ENCODE results near the gene ITGAD. TPM values are rescaled to one million over a fixed set of nuclear protein-coding genes. Genes with fewer than 3 reads are reported as not detected.

ITGAD gene
- not detected in 2 replicates for total RNA-seq

GRCh38 chr16:31393056-31393455 is at the start of gene ITGAD:
ITGAD (plus strand) TSS chr16:31393335; CDS start chr16:31393361, 26 bp downstream.

GRCh38 chr16:31354394-31355291 is 38.5 kb upstream of the ITGAD start, which contains the start of gene ITGAX:
ITGAX (plus strand) TSS chr16:31355176; CDS start chr16:31355255, 79 bp downstream.

GRCh38 chr16:31428279-31428597 is 35.1 kb downstream of the ITGAD start, which contains the start of gene COX6A2:
COX6A2 (minus strand) TSS chr16:31428360; CDS start chr16:31428325, 35 bp downstream.

GRCh38 chr16:31458844-31459686 is 65.9 kb downstream of the ITGAD start, which contains the start of gene ARMC5:
ARMC5 (plus strand) TSS chr16:31459501; CDS start chr16:31459525, 24 bp downstream.

GRCh38 chr16:31471875-31472708 is 79.0 kb downstream of the ITGAD start, which contains the start of gene TGFB1I1:
TGFB1I1 (plus strand) TSS chr16:31472152; CDS start chr16:31472189, 37 bp downstream.

Other genes starting within 250 kb of the ITGAD start
- 2.1 TPM in 1 of 2 replicates, not detected in the other for gene PRSS36, start 243.3 kb upstream of the ITGAD start, total RNA-seq
- 49.4 and 53.2 TPM in 2 replicates for gene FUS, start 213.2 kb upstream of the ITGAD start, total RNA-seq
- gene PYCARD, start 190.6 kb upstream of the ITGAD start, total RNA-seq, result 29.9 and 39.4 TPM in 2 replicates
- gene TRIM72, start 179.2 kb upstream of the ITGAD start, total RNA-seq, result not detected in 2 replicates
- gene PYDC1, start 176.2 kb upstream of the ITGAD start, total RNA-seq, result not detected in 2 replicates
- not detected in 2 replicates for gene ITGAM, start 133.4 kb upstream of the ITGAD start, total RNA-seq
- not detected in 2 replicates for gene ITGAX, start 38.2 kb upstream of the ITGAD start, total RNA-seq
- gene COX6A2, start 35.0 kb downstream of the ITGAD start, total RNA-seq, result not detected in 2 replicates
- gene ZNF843, start 49.5 kb downstream of the ITGAD start, total RNA-seq, result 1.3 and 2.3 TPM in 2 replicates
- 13.6 and 14.9 TPM in 2 replicates for gene ARMC5, start 66.2 kb downstream of the ITGAD start, total RNA-seq
- gene TGFB1I1, start 78.8 kb downstream of the ITGAD start, total RNA-seq, result 139 and 141 TPM in 2 replicates
- not detected in 2 replicates for gene SLC5A2, start 89.8 kb downstream of the ITGAD start, total RNA-seq
- gene RUSF1, start 115.1 kb downstream of the ITGAD start, total RNA-seq, result 70.4 and 73.7 TPM in 2 replicates
- gene AHSP, start 134.6 kb downstream of the ITGAD start, total RNA-seq, result not detected in 2 replicates